K562 (cell line): ENCODE data around the gene ZNF8. TPM values are rescaled to one million over a fixed set of nuclear protein-coding genes. Genes with fewer than 3 reads are reported as not detected.
A peak's percentile ranks its signal among the peaks of the same experiment; 100 is the strongest.

Experiments
- ATAC-seq: fragments of 200-7000 bp; cut with Tn5 transposase; 3 replicates; pipeline ENCODE4 v1.9.1; 2020; ENCODE audit warnings: moderate library complexity
- BruUV-seq: library from RNA; stranded (reverse); fragments of 400-500 nt; replicated peaks from 2 replicates; lab custom pipeline; 2021; lab: Mats Ljungman, UMichigan
- CTCF ChIA-PET: fragments of 300-600 bp; formaldehyde crosslinking; extraction: SDS; loops from one replicate; lab custom pipeline; 2021; ENCODE audit warnings: low intra/inter-chr PET ratio; lab: Yijun Ruan, JAX
- POLR2A ChIA-PET: fragments of 300-600, 350-650 bp; sonication (Branson Sonifier 250); formaldehyde crosslinking; extraction: SDS; loops from one replicate; lab custom pipeline; 2021; ENCODE audit warnings: antibody characterized with exemption, inconsistent platforms; lab: Yijun Ruan, JAX
- DNase-seq, 4 experiments: peaks; one replicate each; pipeline versions ENCODE4 v3.0.0 to v3.0.0-alpha.2; 2011 to 2018; ENCODE audit warnings: low spot score in 3 of 4, mixed read lengths in 3 of 4; ENCODE audit errors: extremely low read depth in 1 of 4
- FAIRE-seq: peaks from 2 replicates; lab custom pipeline; 2011; peaks lifted over from hg19 to GRCh38; lab: Jason Lieb, UNC
- H2AFZ ChIP-seq: 2 replicates; pipeline ENCODE4 v1.6.0; 2011; ENCODE audit warnings: low read depth, low read length, control low read depth, inconsistent platforms
- H3K27ac ChIP-seq: fragments of 200-600 bp; 3 replicates; pipeline ENCODE4 v1.8.0; 2011; ENCODE audit warnings: low read depth, mild to moderate bottlenecking, control low read depth, inconsistent platforms, low read length, moderate library complexity, mixed read lengths; ENCODE audit errors: extremely low read depth
- H3K27me3 ChIP-seq, 2 experiments: fragments of 300-600 bp in 1 of 2; 2 replicates in 1 of 2; 3 replicates in 1 of 2; pipeline versions ENCODE4 v1.6.0 to v1.8.0; 2011; ENCODE audit warnings: inconsistent platforms in 2 of 2, low read length in 2 of 2, mild to moderate bottlenecking in 1 of 2, mixed read lengths in 1 of 2, moderate library complexity in 1 of 2; ENCODE audit not compliant: control insufficient read depth in 2 of 2, insufficient read depth in 2 of 2
- H3K36me3 ChIP-seq: fragments of 300-600 bp; 3 replicates; pipeline ENCODE4 v1.8.0; 2011; ENCODE audit warnings: mild to moderate bottlenecking, low read length, inconsistent platforms; ENCODE audit not compliant: control insufficient read depth, insufficient read depth
- H3K4me1 ChIP-seq, 2 experiments: fragments of 200-600 bp in 1 of 2; replicated peaks in 1 of 2; 2 replicates in 1 of 2; 3 replicates in 1 of 2; pipeline versions ENCODE4 v1.5.1 to v1.8.0; 2011; ENCODE audit warnings: inconsistent platforms in 2 of 2, low read length in 2 of 2, mild to moderate bottlenecking in 1 of 2, mixed read lengths in 1 of 2, moderate library complexity in 1 of 2; ENCODE audit not compliant: control insufficient read depth in 2 of 2, insufficient read depth in 2 of 2
- H3K4me2 ChIP-seq: 2 replicates; pipeline ENCODE4 v1.6.1; 2011; ENCODE audit warnings: low read length, control low read depth, inconsistent platforms, mixed read lengths; ENCODE audit not compliant: insufficient read depth
- H3K4me3 ChIP-seq: fragments of 200-600 bp; sonication (generic), shearing (Covaris generic); 2 replicates; pipeline ENCODE4 v1.5.1; 2016; ENCODE audit warnings: control low read depth, inconsistent platforms
- H3K79me2 ChIP-seq: fragments of 200-600 bp; 3 replicates; pipeline ENCODE4 v1.8.0; 2011; ENCODE audit warnings: low read length, inconsistent platforms; ENCODE audit not compliant: control insufficient read depth, insufficient read depth
- H3K9ac ChIP-seq, 2 experiments: 2 replicates each; pipeline versions ENCODE4 v1.6.0 to v1.6.1; 2011; ENCODE audit warnings: low read depth in 2 of 2, low read length in 2 of 2, control low read depth in 1 of 2, inconsistent platforms in 1 of 2, mild to moderate bottlenecking in 1 of 2, mixed read lengths in 1 of 2; ENCODE audit not compliant: insufficient read depth in 1 of 2
- H3K9me1 ChIP-seq: one replicate; pipeline ENCODE4 v1.6.0; 2011; ENCODE audit warnings: inconsistent platforms, mild to moderate bottlenecking, low read length, moderate library complexity; ENCODE audit not compliant: control insufficient read depth, insufficient read depth
- H3K9me3 ChIP-seq: replicated peaks from 2 replicates; pipeline ENCODE4 v1.5.1; 2011; ENCODE audit warnings: low read depth, low read length, inconsistent platforms; ENCODE audit not compliant: control insufficient read depth, insufficient read depth
- H4K20me1 ChIP-seq: replicated peaks from 2 replicates; pipeline ENCODE4 v1.6.1; 2011; ENCODE audit warnings: low read length, inconsistent platforms, mixed read lengths; ENCODE audit not compliant: control insufficient read depth, insufficient read depth
- ARID1B ChIP-seq: fragments of 450-650 bp; IDR thresholded peaks from 2 replicates; pipeline ENCODE4 v1.6.1; 2016; ENCODE audit warnings: antibody characterized with exemption, mild to moderate bottlenecking, inconsistent platforms
- E2F6 ChIP-seq, 2 experiments: IDR thresholded peaks; 2 replicates each; pipeline ENCODE4 v1.6.1; 2011; ENCODE audit warnings: borderline replicate concordance in 1 of 2, control low read depth in 1 of 2, low read depth in 1 of 2, low read length in 1 of 2, mild to moderate bottlenecking in 1 of 2, mixed read lengths in 1 of 2, moderate library complexity in 1 of 2; ENCODE audit not compliant: insufficient read depth in 1 of 2, insufficient read length in 1 of 2, poor library complexity in 1 of 2, severe bottlenecking in 1 of 2; ENCODE audit errors: extremely low read depth in 1 of 2
- GTF2F1 ChIP-seq: IDR thresholded peaks from 2 replicates; pipeline ENCODE4 v1.6.1; 2011; ENCODE audit warnings: low read depth, low read length, improper control_type of control experiment
- HDGF ChIP-seq: fragments of 450-650 bp; IDR thresholded peaks from 2 replicates; pipeline ENCODE4 v1.6.1; 2016
- NR2C2 ChIP-seq, 2 experiments: fragments of 200-800 bp in 1 of 2; sonication (Bioruptor generic) in 1 of 2; sonication (generic) in 1 of 2; formaldehyde crosslinking in 1 of 2; IDR thresholded peaks; 2 replicates each; pipeline versions ENCODE4 v1.6.1 to v1.8.0; 2016 to 2022; ENCODE audit warnings: mild to moderate bottlenecking in 1 of 2, missing compliant biosample characterization in 1 of 2, missing genetic modification characterization in 1 of 2, missing genetic modification reagents in 1 of 2
- RCOR1 ChIP-seq, 2 experiments: IDR thresholded peaks; 2 replicates each; pipeline ENCODE4 v1.6.1; 2012; ENCODE audit warnings: low read depth in 2 of 2, low read length in 2 of 2, borderline replicate concordance in 1 of 2, improper control_type of control experiment in 1 of 2
- REST ChIP-seq, 2 experiments: fragments of 450-650 bp; formaldehyde crosslinking in 1 of 2; IDR thresholded peaks; 2 replicates each; pipeline versions ENCODE4 v1.4.0 to v1.6.1; 2014 to 2020; ENCODE audit warnings: mild to moderate bottlenecking in 2 of 2, borderline replicate concordance in 1 of 2, low read depth in 1 of 2
- ZBTB26 ChIP-seq: fragments of 450-650 bp; formaldehyde crosslinking; IDR thresholded peaks from 2 replicates; pipeline ENCODE4 v1.4.0; 2022; ENCODE audit warnings: missing genetic modification characterization
- ZNF316 ChIP-seq: fragments of 450-650 bp; IDR thresholded peaks from 2 replicates; pipeline ENCODE4 v1.6.1; 2016
- ZNF589 ChIP-seq: fragments of 200-800 bp; sonication (Bioruptor generic); IDR thresholded peaks from 2 replicates; pipeline ENCODE4 v1.6.1; 2016; ENCODE audit warnings: low read depth, missing genetic modification characterization, missing compliant biosample characterization
- WGBS: fragments of 100-300 bp; shearing (Covaris generic); methylation state at CpG from one replicate; pipeline ENCODE4 v1.1.6; 2016; ENCODE audit warnings: low coverage, mixed read lengths; ENCODE audit not compliant: insufficient coverage; ENCODE audit errors: missing lambda C conversion rate; 5-methylcytosine and 5-hydroxymethylcytosine counted together
- in situ Hi-C: fragments of 300-500 bp; cut with MboI; formaldehyde crosslinking; loops from 4 replicates; pipeline ENCODE4 v1.15.0; 2018; ENCODE audit warnings: inconsistent platforms, mixed read lengths
- intact Hi-C: fragments of 100-400 bp; cut with micrococcal nuclease; formaldehyde crosslinking; loops from 2 replicates; pipeline ENCODE4 v1.14.2; 2022
- polyA plus RNA-seq, 8 experiments: library from polyadenylated mRNA; depleted of rRNA in 4 of 8; stranded (reverse) in 5 of 8; unstranded in 3 of 8; fragments of >200 nt; fragmentation: Nextera tagmentation in 2 of 8; fragmentation: Illumina TruSeq in 1 of 8; extraction: Ambion mirVana in 2 of 8; extraction: Trizol in 1 of 8; gene quantifications; 2 replicates each; pipeline versions ENCODE4 v1.2.1 to v1.2.3, GENCODE V29; 2011 to 2014; ENCODE audit warnings: inconsistent platforms in 1 of 8, missing spikeins in 1 of 8
- total RNA-seq, 7 experiments: library from RNA; depleted of rRNA in 6 of 7; stranded (reverse); fragments of >200 nt in 6 of 7; fragmentation: Illumina TruSeq in 2 of 7; extraction: Trizol in 2 of 7; gene quantifications; 2 replicates each; pipeline versions ENCODE4 v1.2.1 to v1.2.3, GENCODE V29; 2011 to 2021; ENCODE audit warnings: low replicate concordance in 1 of 7

Gene ZNF8
- total and polyA plus RNA-seq, 9 of the 15 experiments (the other 6 are each of a cell fraction or from before 2014, with no cell fraction given) = 0.71 to 7.7 (median 4.7) TPM

- Histone ChIP-seq H3K9me1 (peaks cover 2% of the 10 kb centered on the region), H3K27ac (peak overlapping the region; percentile 94; the same call in 2 of the 3 replicates), H3K9ac (peak overlapping the region; percentile 92 to 96), H3K36me3 (no peaks in the 10 kb centered on the region; the same call in 2 of the 3 replicates), H3K9me3 (no peaks in the 10 kb centered on the region), H3K4me2 (peak overlapping the region; percentile 100), H2AFZ (peak overlapping the region; percentile 99), H3K79me2 (peaks cover 49% of the 10 kb centered on the region), H3K4me3 (peak overlapping the region; percentile 98), H4K20me1 (peaks cover 4% of the 10 kb centered on the region; the same call in 1 of the 2 replicates), H3K4me1 (peaks cover 20 to 25% of the 10 kb centered on the region in 2 experiments; a peak in 4 of 5 replicates), H3K27me3 (no peaks in the 10 kb centered on the region)
- peak; percentile 46; the same call in 1 of the 3 replicates for ATAC-seq
- in situ Hi-C loops (no loop called here), intact Hi-C loops (loop anchor here (1.0 to 5.0 kb wide), 6 partner anchors 21 to 193 kb away; partner anchors contain the start of genes ERVK3-1, ZBTB45, ZNF274 and ZNF446)
- ChIA-PET CTCF (no interaction called here), POLR2A (interaction anchor here (0.6 to 2.2 kb wide), 9 partner anchors 9 to 233 kb away, joined by 3 to 15 read pairs (median 7); partner anchors contain the start of genes RPS5 and ZBTB45)
- FAIRE-seq = no peak
- WGBS = 3% methylated on average over 9 of the region's 9 CpGs
- no peak for DNase-seq
- no TSS peak for BruUV-seq
- peak in 1 of 2 experiments; percentile 63 for TF ChIP-seq E2F6 (IDR thresholded peaks at IDR 0.05; ENCODE audit: borderline replicate concordance in 1 of 2, extremely low read depth in 1 of 2, insufficient read depth in 1 of 2, insufficient read length in 1 of 2, low read depth in 1 of 2, low read length in 1 of 2, poor library complexity in 1 of 2, severe bottlenecking in 1 of 2)
- no peak for TF ChIP-seq ARID1B
- TF ChIP-seq ZBTB26 (CRISPR knock-in tag) = no peak
- TF ChIP-seq REST (IDR thresholded peaks at IDR 0.05; ENCODE audit: borderline replicate concordance) = no peak
- no peak for TF ChIP-seq REST (CRISPR knock-in tag; IDR thresholded peaks at IDR 0.05; ENCODE audit: low read depth)
- peak; percentile 92; the same call in 1 of the 2 replicates for TF ChIP-seq HDGF
- TF ChIP-seq NR2C2 (CRISPR knock-in tag; IDR thresholded peaks at IDR 0.05) = no peak
- TF ChIP-seq NR2C2 (tag; IDR thresholded peaks at IDR 0.05) = no peak
- TF ChIP-seq RCOR1 (IDR thresholded peaks at IDR 0.05; ENCODE audit: borderline replicate concordance in 1 of 2, low read depth in 2 of 2, low read length in 2 of 2) = 0 out of 4 replicates have a peak, but pooled peaks of 1 of the 2 experiments have one; percentile 11
- TF ChIP-seq GTF2F1 = 0 out of 2 replicates have a peak, but pooled peaks have one; percentile 1
- TF ChIP-seq ZNF316 = no peak
- no peak for TF ChIP-seq ZNF589
Observed at GRCh38 chr19:58326501-58326913, 47.8 kb downstream of the ZNF8 start.
